ENCODE measurements around the gene LAMP1.
"Not testable (repeated sequence)": the region's sequence is repeated elsewhere in the genome, so short reads cannot be mapped to it uniquely, and the experiment has no call there.

LAMP1 gene

GRCh38 chr13:113263016-113263415 is 34.0 kb upstream of the LAMP1 start:
- H2AK5ac ChIP-seq (ENCODE audit: low read length); H3K18ac ChIP-seq (ENCODE audit: low read length); H3K9ac ChIP-seq (ENCODE audit: low read length); H3K4me3 ChIP-seq (ENCODE audit: low read length); H3K56ac ChIP-seq (ENCODE audit: low read length); H3K23ac ChIP-seq (ENCODE audit: low read length); H4K8ac ChIP-seq (ENCODE audit: low read depth, low read length); H3K27me3 ChIP-seq (ENCODE audit: insufficient read depth, low read length, poor library complexity); H2BK120ac ChIP-seq (ENCODE audit: low read depth, low read length); H3K4me2 ChIP-seq (ENCODE audit: low read length); H3K79me1 ChIP-seq (ENCODE audit: low read length); H4K5ac ChIP-seq (ENCODE audit: low read length); H2BK5ac ChIP-seq (ENCODE audit: low read length); H2BK15ac ChIP-seq (replicated peaks; ENCODE audit: low read depth); H3K4me1 ChIP-seq (ENCODE audit: control insufficient read depth, low read depth, low read length); H3K27ac ChIP-seq (ENCODE audit: low read depth, low read length); H3K4ac ChIP-seq (ENCODE audit: low read depth, low read length); H3K79me2 ChIP-seq (ENCODE audit: control insufficient read depth, insufficient read depth, low read length); DNase-seq: not testable (repeated sequence)
- no CpG with 5 or more reads among the region's 14 CpGs for WGBS (ENCODE audit: extremely low coverage, insufficient coverage, low lambda C conversion rate)
- peaks cover 10% of the 10 kb centered on the region for H3K36me3 ChIP-seq (ENCODE audit: control insufficient read depth, insufficient read depth, low read length)

GRCh38 chr13:113267642-113268405 is 29.2 kb upstream of the LAMP1 start:
- Histone ChIP-seq H2BK5ac (ENCODE audit: low read length) (no peak overlapping the region), H3K56ac (ENCODE audit: low read length) (no peak overlapping the region), H3K4ac (ENCODE audit: low read depth, low read length) (no peak overlapping the region), H3K4me3 (ENCODE audit: low read length) (no peak overlapping the region), H3K9ac (ENCODE audit: low read length) (no peak overlapping the region), H3K4me1 (ENCODE audit: control insufficient read depth, low read depth, low read length) (no peaks in the 10 kb centered on the region), H3K79me1 (ENCODE audit: low read length) (no peaks in the 10 kb centered on the region), H2BK120ac (ENCODE audit: low read depth, low read length) (no peak overlapping the region), H3K4me2 (ENCODE audit: low read length) (no peak overlapping the region), H2BK15ac (replicated peaks; ENCODE audit: low read depth) (no peak overlapping the region), H3K18ac (ENCODE audit: low read length) (no peak overlapping the region), H4K8ac (ENCODE audit: low read depth, low read length) (no peak overlapping the region), H3K36me3 (ENCODE audit: control insufficient read depth, insufficient read depth, low read length) (peaks cover 3% of the 10 kb centered on the region), H3K27ac (ENCODE audit: low read depth, low read length) (no peak overlapping the region), H4K5ac (ENCODE audit: low read length) (no peak overlapping the region), H3K23ac (ENCODE audit: low read length) (no peak overlapping the region), H2AK5ac (ENCODE audit: low read length) (no peak overlapping the region), H3K79me2 (ENCODE audit: control insufficient read depth, insufficient read depth, low read length) (no peaks in the 10 kb centered on the region), H3K27me3 (ENCODE audit: insufficient read depth, low read length, poor library complexity) (no peaks in the 10 kb centered on the region)
- DNase-seq = peak; percentile 7
- no CpG with 5 or more reads among the region's 20 CpGs for WGBS (ENCODE audit: extremely low coverage, insufficient coverage, low lambda C conversion rate)

DNA sequence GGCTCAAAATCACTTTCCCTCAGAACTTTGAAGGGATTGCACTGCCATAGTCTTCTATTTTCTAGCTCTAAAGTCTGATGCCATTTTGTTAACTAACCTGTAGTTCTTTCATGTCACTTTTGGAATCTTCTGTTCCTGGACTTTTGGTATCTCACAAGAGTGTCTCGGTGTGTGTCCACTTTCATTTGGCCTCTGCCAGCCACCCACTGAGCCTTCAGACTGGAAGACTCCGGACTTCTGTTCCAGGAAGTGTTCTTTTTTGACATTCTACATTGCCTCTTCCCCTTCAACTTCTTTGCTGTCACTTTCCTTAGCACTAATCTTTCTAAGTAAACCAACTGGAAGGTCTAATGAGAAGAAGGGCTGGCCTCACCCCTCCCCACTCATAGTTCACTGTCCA is 25.0 kb upstream of the LAMP1 start:
- Histone ChIP-seq H3K23ac (ENCODE audit: low read length) (no peak overlapping the region), H2BK120ac (ENCODE audit: low read depth, low read length) (no peak overlapping the region), H3K27me3 (ENCODE audit: insufficient read depth, low read length, poor library complexity) (no peaks in the 10 kb centered on the region), H3K27ac (ENCODE audit: low read depth, low read length) (no peak overlapping the region), H3K4me2 (ENCODE audit: low read length) (no peak overlapping the region), H2BK5ac (ENCODE audit: low read length) (no peak overlapping the region), H3K4me1 (ENCODE audit: control insufficient read depth, low read depth, low read length) (no peaks in the 10 kb centered on the region), H4K5ac (ENCODE audit: low read length) (no peak overlapping the region), H4K8ac (ENCODE audit: low read depth, low read length) (no peak overlapping the region), H3K9ac (ENCODE audit: low read length) (no peak overlapping the region), H2AK5ac (ENCODE audit: low read length) (no peak overlapping the region), H3K36me3 (ENCODE audit: control insufficient read depth, insufficient read depth, low read length) (no peaks in the 10 kb centered on the region), H3K79me2 (ENCODE audit: control insufficient read depth, insufficient read depth, low read length) (no peaks in the 10 kb centered on the region), H3K4me3 (ENCODE audit: low read length) (no peak overlapping the region), H3K79me1 (ENCODE audit: low read length) (no peaks in the 10 kb centered on the region), H3K56ac (ENCODE audit: low read length) (no peak overlapping the region), H3K18ac (ENCODE audit: low read length) (no peak overlapping the region), H3K4ac (ENCODE audit: low read depth, low read length) (no peak overlapping the region), H2BK15ac (replicated peaks; ENCODE audit: low read depth) (no peak overlapping the region)
- DNase-seq = no peak
- WGBS (ENCODE audit: extremely low coverage, insufficient coverage, low lambda C conversion rate) = no CpG with 5 or more reads among the region's 2 CpGs

DNA sequence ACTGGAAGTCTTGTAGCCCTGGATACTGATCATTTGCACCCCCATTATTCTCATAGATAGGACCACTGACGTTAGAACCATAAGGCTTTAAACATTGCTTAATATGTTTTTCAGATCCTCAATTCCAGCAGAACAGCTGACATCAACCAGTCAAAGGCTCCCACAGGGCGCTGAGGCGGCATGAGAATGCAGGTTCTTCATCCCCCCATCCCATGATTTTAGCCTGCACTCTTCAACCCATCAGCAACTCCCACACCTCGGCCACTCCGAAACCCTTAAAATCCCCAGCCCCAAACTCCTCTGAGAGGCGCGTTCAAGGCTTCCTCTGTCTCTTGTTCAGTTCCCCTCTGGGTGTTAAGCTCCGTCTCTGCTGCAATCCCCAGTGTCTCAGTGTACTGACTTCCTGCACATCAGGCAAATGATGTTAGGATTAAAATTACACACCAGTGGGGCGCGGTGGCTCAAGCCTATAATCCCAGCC is 24.3 kb upstream of the LAMP1 start:
- no peaks in the 10 kb centered on the region for H3K36me3 ChIP-seq (ENCODE audit: control insufficient read depth, insufficient read depth, low read length)
- WGBS (ENCODE audit: extremely low coverage, insufficient coverage, low lambda C conversion rate) = no CpG with 5 or more reads among the region's 10 CpGs
- DNase-seq = no peak
- no peak overlapping the region for H3K23ac ChIP-seq (ENCODE audit: low read length)
- no peak overlapping the region for H3K4me2 ChIP-seq (ENCODE audit: low read length)
- H2BK5ac ChIP-seq (ENCODE audit: low read length) = no peak overlapping the region
- no peaks in the 10 kb centered on the region for H3K27me3 ChIP-seq (ENCODE audit: insufficient read depth, low read length, poor library complexity)
- H3K4me1 ChIP-seq (ENCODE audit: control insufficient read depth, low read depth, low read length) = no peaks in the 10 kb centered on the region
- no peak overlapping the region for H3K56ac ChIP-seq (ENCODE audit: low read length)
- no peaks in the 10 kb centered on the region for H3K79me1 ChIP-seq (ENCODE audit: low read length)
- no peak overlapping the region for H2AK5ac ChIP-seq (ENCODE audit: low read length)
- H4K8ac ChIP-seq (ENCODE audit: low read depth, low read length) = no peak overlapping the region
- no peak overlapping the region for H4K5ac ChIP-seq (ENCODE audit: low read length)
- H3K4me3 ChIP-seq (ENCODE audit: low read length) = no peak overlapping the region
- no peak overlapping the region for H2BK120ac ChIP-seq (ENCODE audit: low read depth, low read length)
- H3K18ac ChIP-seq (ENCODE audit: low read length) = no peak overlapping the region
- no peaks in the 10 kb centered on the region for H3K79me2 ChIP-seq (ENCODE audit: control insufficient read depth, insufficient read depth, low read length)
- no peak overlapping the region for H3K4ac ChIP-seq (ENCODE audit: low read depth, low read length)
- H3K27ac ChIP-seq (ENCODE audit: low read depth, low read length) = no peak overlapping the region
- no peak overlapping the region for H2BK15ac ChIP-seq (replicated peaks; ENCODE audit: low read depth)
- no peak overlapping the region for H3K9ac ChIP-seq (ENCODE audit: low read length)

DNA sequence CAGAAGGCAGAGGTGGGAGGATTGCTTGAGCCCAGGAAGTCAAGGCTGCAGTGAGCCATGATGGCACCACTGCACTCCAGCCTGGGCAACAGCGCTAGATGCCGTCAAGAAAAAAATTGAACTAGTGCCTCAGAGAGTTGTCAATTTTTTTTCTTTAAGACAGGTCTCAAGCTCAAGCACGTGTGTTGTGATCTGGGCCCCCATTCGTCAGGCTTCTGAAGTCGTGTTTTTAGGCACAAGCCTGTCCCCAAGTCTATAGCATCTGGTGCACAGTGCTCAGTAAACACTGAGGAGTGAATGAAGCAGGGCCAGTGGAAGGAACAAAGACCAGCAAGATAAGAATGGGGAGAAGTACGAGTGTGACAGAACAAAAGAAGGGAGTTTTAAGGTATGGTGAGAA is 23.7 kb upstream of the LAMP1 start:
- Histone ChIP-seq H3K27me3 (ENCODE audit: insufficient read depth, low read length, poor library complexity) (no peaks in the 10 kb centered on the region), H4K8ac (ENCODE audit: low read depth, low read length) (no peak overlapping the region), H2BK5ac (ENCODE audit: low read length) (no peak overlapping the region), H2BK15ac (replicated peaks; ENCODE audit: low read depth) (no peak overlapping the region), H3K56ac (ENCODE audit: low read length) (no peak overlapping the region), H3K23ac (ENCODE audit: low read length) (no peak overlapping the region), H4K5ac (ENCODE audit: low read length) (no peak overlapping the region), H2BK120ac (ENCODE audit: low read depth, low read length) (no peak overlapping the region), H3K79me2 (ENCODE audit: control insufficient read depth, insufficient read depth, low read length) (no peaks in the 10 kb centered on the region), H3K4me1 (ENCODE audit: control insufficient read depth, low read depth, low read length) (no peaks in the 10 kb centered on the region), H3K4ac (ENCODE audit: low read depth, low read length) (no peak overlapping the region), H2AK5ac (ENCODE audit: low read length) (no peak overlapping the region), H3K18ac (ENCODE audit: low read length) (no peak overlapping the region), H3K27ac (ENCODE audit: low read depth, low read length) (no peak overlapping the region), H3K4me2 (ENCODE audit: low read length) (no peak overlapping the region), H3K9ac (ENCODE audit: low read length) (no peak overlapping the region), H3K4me3 (ENCODE audit: low read length) (no peak overlapping the region), H3K79me1 (ENCODE audit: low read length) (no peaks in the 10 kb centered on the region), H3K36me3 (ENCODE audit: control insufficient read depth, insufficient read depth, low read length) (no peaks in the 10 kb centered on the region)
- no CpG with 5 or more reads among the region's 6 CpGs for WGBS (ENCODE audit: extremely low coverage, insufficient coverage, low lambda C conversion rate)
- no peak for DNase-seq
